GM12875 (cell line): ENCODE data around the gene SLC36A3.

Experiments
- H3K4me3 ChIP-seq: one replicate; pipeline ENCODE4 v1.5.1; 2011; ENCODE audit warnings: low read depth, low read length, control low read depth
- CTCF ChIP-seq: IDR thresholded peaks from 2 replicates; pipeline ENCODE4 v1.5.1; 2011; ENCODE audit warnings: low read depth, mild to moderate bottlenecking, control low read depth, inconsistent platforms, low read length, moderate library complexity, borderline replicate concordance; ENCODE audit not compliant: insufficient read depth

SLC36A3 gene

GRCh38 chr5:151303666-151304065 lies at the start of gene SLC36A3:
Gene SLC36A3 (minus strand): TSS chr5:151303766. CDS start chr5:151303354, 412 bp downstream.
- H3K4me3 ChIP-seq: no peak within 1 kb of the TSS
- TF ChIP-seq CTCF: no peak

- no peak overlapping the region for H3K4me3 ChIP-seq
- no peak for TF ChIP-seq CTCF
Observed at GRCh38 chr5:151351671-151352070, 48.1 kb upstream of the SLC36A3 start.

- no peak overlapping the region for H3K4me3 ChIP-seq
- TF ChIP-seq CTCF: no peak
Observed at GRCh38 chr5:151348789-151349188, 45.2 kb upstream of the SLC36A3 start.

GRCh38 chr5:151347369-151347768 lies 43.8 kb upstream of the SLC36A3 start, which contains the start of gene SLC36A2:
Gene SLC36A2 (minus strand): TSS chr5:151347559. CDS start chr5:151347460, 99 bp downstream.
- no peak for TF ChIP-seq CTCF
- no peak within 1 kb of the TSS for H3K4me3 ChIP-seq

- H3K4me3 ChIP-seq: no peak overlapping the region
- no peak for TF ChIP-seq CTCF
Observed at GRCh38 chr5:151345808-151346478, 42.4 kb upstream of the SLC36A3 start.

- no peak for TF ChIP-seq CTCF
- no peak overlapping the region for H3K4me3 ChIP-seq
Observed at GRCh38 chr5:151345187-151345807, 41.7 kb upstream of the SLC36A3 start.

GRCh38 chr5:151344088-151344487 lies 40.5 kb upstream of the SLC36A3 start:
- H3K4me3 ChIP-seq: no peak overlapping the region
- TF ChIP-seq CTCF: no peak
